Type B pancreatic cell (in vitro differentiated cells): ENCODE measurements around the gene NOCT. TPM values are rescaled to one million over a fixed set of nuclear protein-coding genes. Genes with fewer than 3 reads are reported as not detected.
"Not testable (repeated sequence)": the region's sequence is repeated elsewhere in the genome, so short reads cannot be mapped to it uniquely, and the experiment has no call there.

ENCODE experiments used
- DNase-seq: peaks from one replicate; pipeline ENCODE4 v3.0.0; 2021; ENCODE audit warnings: mixed read lengths; ENCODE audit not compliant: unreplicated experiment; ENCODE audit errors: extremely low spot score
- H3K27ac Mint-ChIP-seq: 2 replicates; pipeline ENCODE4 v1.8.0; 2021; ENCODE audit warnings: mild to moderate bottlenecking, mixed read lengths
- H3K27me3 Mint-ChIP-seq: 2 replicates; pipeline ENCODE4 v1.8.0; 2021; ENCODE audit warnings: mixed read lengths
- H3K36me3 Mint-ChIP-seq: 2 replicates; pipeline ENCODE4 v1.8.0; 2021; ENCODE audit warnings: mixed read lengths
- H3K4me1 Mint-ChIP-seq: one replicate; pipeline ENCODE4 v1.8.0; 2021; ENCODE audit warnings: mixed read lengths; ENCODE audit not compliant: unreplicated experiment
- H3K4me3 Mint-ChIP-seq: 2 replicates; pipeline ENCODE4 v1.8.0; 2021; ENCODE audit warnings: mild to moderate bottlenecking, mixed read lengths
- H3K9me3 Mint-ChIP-seq: 2 replicates; pipeline ENCODE4 v1.8.0; 2021; ENCODE audit warnings: mixed read lengths
- CTCF ChIP-seq: fragments of 200-600 bp; sonication (generic); conservative IDR thresholded peaks from 2 replicates; pipeline ENCODE4 v1.5.0; 2021; ENCODE audit warnings: antibody characterized with exemption, mild to moderate bottlenecking
- total RNA-seq: library from RNA; stranded (reverse); gene quantifications from 2 replicates; pipeline ENCODE4 v1.2.1, GENCODE V29; 2021; ENCODE audit warnings: low replicate concordance

NOCT gene
- total RNA-seq, 1 donor from 2014 or later, result 9.2 TPM

- H3K36me3 Mint-ChIP-seq, result peaks cover 36% of the 10 kb centered on the region
- no peak for TF ChIP-seq CTCF
- H3K27me3 Mint-ChIP-seq, result no peaks in the 10 kb centered on the region
- no peak for DNase-seq
- no peaks in the 10 kb centered on the region for H3K4me1 Mint-ChIP-seq
- no peaks in the 10 kb centered on the region for H3K9me3 Mint-ChIP-seq
- no peak overlapping the region for H3K27ac Mint-ChIP-seq
- no peak overlapping the region for H3K4me3 Mint-ChIP-seq
Measured at GRCh38 chr4:139044291-139044690, 28.7 kb downstream of the NOCT start.

GRCh38 chr4:139048026-139048425 is 32.4 kb downstream of the NOCT start:
- Mint-ChIP-seq H3K27ac (no peak overlapping the region), H3K4me3 (no peak overlapping the region), H3K4me1 (no peaks in the 10 kb centered on the region), H3K9me3 (no peaks in the 10 kb centered on the region), H3K36me3 (peaks cover 33% of the 10 kb centered on the region), H3K27me3 (no peaks in the 10 kb centered on the region)
- no peak for DNase-seq
- TF ChIP-seq CTCF, result no peak

GRCh38 chr4:139050446-139050845 is 34.9 kb downstream of the NOCT start:
- Mint-ChIP-seq H3K36me3 (peaks cover 30% of the 10 kb centered on the region), H3K27ac (no peak overlapping the region), H3K9me3 (no peaks in the 10 kb centered on the region), H3K4me1 (peaks cover 4% of the 10 kb centered on the region), H3K4me3 (no peak overlapping the region), H3K27me3 (no peaks in the 10 kb centered on the region)
- no peak for DNase-seq
- TF ChIP-seq CTCF, result no peak

- Mint-ChIP-seq H3K9me3 (no peaks in the 10 kb centered on the region), H3K36me3 (peaks cover 28% of the 10 kb centered on the region), H3K27ac (no peak overlapping the region), H3K4me1 (peaks cover 4% of the 10 kb centered on the region), H3K27me3 (no peaks in the 10 kb centered on the region), H3K4me3 (no peak overlapping the region)
- TF ChIP-seq CTCF, result no peak
- no peak for DNase-seq
Measured at GRCh38 chr4:139053909-139054308, 38.3 kb downstream of the NOCT start.

GRCh38 chr4:139054791-139055505 is 39.4 kb downstream of the NOCT start:
- DNase-seq, result no peak
- no peaks in the 10 kb centered on the region for H3K9me3 Mint-ChIP-seq
- peaks cover 4% of the 10 kb centered on the region for H3K4me1 Mint-ChIP-seq
- peaks cover 32% of the 10 kb centered on the region for H3K36me3 Mint-ChIP-seq
- no peaks in the 10 kb centered on the region for H3K27me3 Mint-ChIP-seq
- peak overlapping the region; percentile 40 for H3K27ac Mint-ChIP-seq
- no peak overlapping the region for H3K4me3 Mint-ChIP-seq
- no peak for TF ChIP-seq CTCF

- not testable (repeated sequence) for DNase-seq, H3K4me3 Mint-ChIP-seq, H3K9me3 Mint-ChIP-seq, H3K4me1 Mint-ChIP-seq, H3K27me3 Mint-ChIP-seq, H3K27ac Mint-ChIP-seq
- peaks cover 35% of the 10 kb centered on the region for H3K36me3 Mint-ChIP-seq
Measured at GRCh38 chr4:139059026-139059425, 43.4 kb downstream of the NOCT start.
